GM19438 (cell line): Measurements from ENCODE around the gene RALB.
A peak's percentile ranks its signal among the peaks of the same experiment; 100 is the strongest.

Experiments
- ATAC-seq: cut with Tn5 transposase; IDR thresholded peaks from one replicate; pipeline ENCODE4 v1.9.1; 2021; ENCODE audit warnings: low read depth; ENCODE audit not compliant: unreplicated experiment

RALB gene

DNA sequence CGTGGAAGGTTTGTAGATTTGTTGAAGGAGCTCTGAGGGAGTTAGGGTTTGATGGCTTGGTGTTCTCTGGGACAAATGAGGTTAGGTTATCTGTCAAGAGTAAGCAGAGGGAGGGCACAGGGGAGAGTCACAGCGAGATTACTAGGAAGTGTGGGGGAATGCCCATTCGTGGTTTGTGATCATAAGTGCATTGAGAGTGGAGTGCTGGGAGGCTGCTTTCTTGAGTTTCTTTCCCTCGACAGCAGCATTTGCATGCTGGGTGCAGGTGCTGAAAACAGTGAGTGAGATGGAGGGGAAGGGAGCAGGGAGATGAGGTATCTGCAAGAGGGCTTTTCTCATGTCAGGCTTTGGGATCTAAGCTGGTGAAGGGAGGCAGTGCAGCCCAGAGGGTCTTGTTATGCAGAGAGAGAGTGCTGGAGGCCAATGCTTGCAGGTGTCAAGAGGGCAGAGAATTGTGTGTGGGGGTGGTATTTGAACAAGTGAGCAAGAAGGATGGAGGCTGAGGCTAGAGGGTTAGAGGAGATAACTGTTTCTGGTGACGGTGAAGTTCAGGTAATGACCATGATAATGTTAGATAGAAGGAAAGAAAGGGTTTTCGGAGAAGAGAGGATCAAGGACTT is 8.8 kb downstream of the RALB start:
- peak; percentile 86 for ATAC-seq

- ATAC-seq = no peak
Measured at GRCh38 chr2:120262150-120262549, 9.5 kb downstream of the RALB start.

DNA sequence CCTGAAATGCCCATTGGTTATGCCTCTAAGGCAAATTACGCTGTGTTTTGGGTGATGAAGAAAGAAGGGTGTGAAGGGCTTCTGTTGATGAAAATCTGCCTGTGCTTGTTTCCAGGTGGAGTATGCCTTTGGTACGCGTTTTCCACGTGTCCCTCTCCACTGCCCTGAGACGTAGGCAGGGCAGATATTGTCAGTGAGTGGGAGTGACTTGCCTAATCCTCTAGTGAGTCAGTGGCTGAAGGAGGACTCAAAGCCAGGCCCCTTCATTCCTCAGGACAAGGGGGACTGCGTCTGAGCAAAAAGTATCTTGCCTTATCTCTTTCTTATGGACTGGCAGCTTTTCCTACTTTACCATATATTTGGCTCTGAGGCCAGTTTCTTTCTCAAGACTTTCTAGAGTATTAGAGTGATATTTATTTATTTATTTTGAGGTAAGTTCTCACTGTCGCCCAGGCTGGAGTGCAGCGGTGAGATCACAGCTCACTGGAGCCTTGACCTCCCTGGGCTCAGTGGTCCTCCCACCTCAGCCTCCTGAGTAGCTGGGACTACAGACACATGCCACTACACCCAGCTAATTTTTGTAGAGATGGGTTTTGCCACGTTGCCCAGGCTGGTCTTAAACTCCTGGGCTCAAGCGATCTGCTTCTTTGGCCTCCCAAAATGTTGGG is 10.2 kb downstream of the RALB start:
- no peak for ATAC-seq

GRCh38 chr2:120265006-120265405 is 12.4 kb downstream of the RALB start:
- ATAC-seq = no peak

DNA sequence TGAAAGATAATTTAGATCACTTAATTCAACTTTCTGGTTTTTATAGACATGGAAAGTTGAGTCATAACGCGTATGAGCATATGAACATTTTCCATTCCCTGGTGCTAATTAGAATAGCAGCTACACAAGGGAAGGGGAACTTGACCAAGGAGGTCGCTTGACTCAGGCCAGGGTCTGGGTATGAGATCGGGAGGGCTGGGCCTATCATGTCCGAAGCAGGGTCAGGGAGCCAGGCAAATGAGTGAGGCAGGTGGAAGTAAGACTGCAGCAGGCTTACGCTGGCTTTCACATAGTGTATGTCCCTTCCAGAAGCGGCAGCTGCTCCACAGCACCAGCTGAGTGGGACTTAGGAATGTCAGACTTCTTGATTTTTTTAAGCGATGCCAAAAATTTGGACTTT is 14.7 kb downstream of the RALB start:
- ATAC-seq = no peak

DNA sequence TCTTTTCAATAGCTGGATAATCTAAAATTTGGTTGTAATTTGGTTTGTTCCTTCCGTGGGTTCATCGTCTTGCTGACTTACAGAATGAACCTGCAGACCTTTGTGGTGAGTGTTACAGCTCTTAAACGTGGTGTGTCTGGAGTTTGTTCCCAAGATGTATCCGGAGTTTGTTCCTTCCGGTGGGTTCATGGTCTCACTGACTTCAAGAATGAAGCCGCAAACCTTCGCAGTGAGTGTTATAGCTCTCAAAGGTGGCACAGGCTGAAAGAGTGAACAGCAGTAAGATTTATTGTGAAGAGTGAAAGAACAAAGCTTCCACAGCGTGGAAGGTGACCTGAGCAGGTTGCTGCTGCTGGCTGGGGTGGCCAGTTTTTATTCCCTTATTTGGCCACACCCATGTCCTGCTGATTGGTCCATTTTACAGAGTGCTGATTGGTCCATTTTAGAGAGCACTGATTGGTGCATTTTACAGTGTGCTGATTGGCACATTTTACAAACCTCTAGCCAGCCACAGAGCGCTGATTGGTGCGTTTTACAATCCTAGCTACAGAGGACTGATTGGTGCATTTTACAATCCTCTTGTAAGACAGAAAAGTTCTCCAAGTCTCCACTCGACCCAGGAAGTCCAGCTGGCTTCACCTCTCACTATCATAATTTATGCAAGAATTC is 16.6 kb downstream of the RALB start:
- no peak for ATAC-seq

DNA sequence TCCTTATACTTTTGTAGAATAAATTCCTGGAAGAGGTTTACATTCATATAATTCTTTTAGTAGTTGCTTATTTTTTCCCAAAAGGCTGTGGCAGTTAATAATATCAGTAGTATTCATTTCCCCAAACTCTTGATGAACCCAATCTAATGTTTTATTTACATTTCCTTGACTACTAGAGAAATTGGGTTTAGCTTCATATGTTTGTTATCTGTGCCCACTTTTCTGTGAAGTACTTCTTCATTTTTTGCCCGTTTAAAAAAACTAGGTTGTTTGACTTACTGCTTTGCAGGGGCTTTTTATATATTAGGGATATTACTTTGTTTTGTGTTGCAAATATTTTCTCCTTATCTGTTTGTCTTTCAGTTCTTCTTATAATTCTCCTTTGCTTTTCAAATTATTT is 17.2 kb downstream of the RALB start:
- ATAC-seq = no peak

GRCh38 chr2:120271711-120272379 is 19.2 kb downstream of the RALB start:
- no peak for ATAC-seq

DNA sequence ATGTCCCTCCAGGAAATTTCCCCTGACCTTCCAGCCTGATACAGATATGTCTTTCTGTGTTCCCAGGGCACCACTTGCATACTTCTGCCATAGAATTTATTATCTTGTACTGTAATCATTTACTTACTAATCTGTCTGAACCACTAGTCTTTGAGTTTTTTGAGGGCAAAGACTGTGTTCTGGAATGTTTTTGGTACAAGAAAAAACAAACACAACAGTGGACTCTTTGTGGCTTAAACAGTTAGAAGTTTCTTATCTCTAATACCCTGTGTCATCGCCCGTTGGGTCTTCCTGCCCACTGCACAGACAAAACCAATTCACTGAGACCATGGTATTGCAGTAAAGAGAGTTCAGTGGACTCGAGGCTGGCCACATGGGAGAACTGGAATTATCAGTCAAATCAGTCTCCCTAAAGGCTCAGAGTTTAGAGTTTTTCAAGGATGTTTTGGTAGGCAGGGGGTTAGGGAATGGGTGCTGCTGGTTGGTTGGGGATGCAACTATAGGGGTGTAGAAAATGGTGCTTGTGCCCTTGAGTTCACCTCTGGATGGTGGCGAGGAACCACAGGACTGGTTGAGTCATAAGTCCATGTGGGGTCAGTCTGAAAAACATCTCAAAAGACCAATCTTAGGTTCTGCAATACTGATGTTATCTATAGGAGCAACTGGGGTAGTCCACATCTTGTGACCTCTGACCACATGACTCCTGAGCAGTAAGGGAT is 20.3 kb downstream of the RALB start:
- no peak for ATAC-seq

GRCh38 chr2:120275617-120276400 is 23.2 kb downstream of the RALB start:
- no peak for ATAC-seq

GRCh38 chr2:120277505-120278205 is 25.0 kb downstream of the RALB start:
- no peak for ATAC-seq

- no peak for ATAC-seq
Measured at GRCh38 chr2:120278901-120279300, 26.2 kb downstream of the RALB start.

- ATAC-seq = no peak
Measured at GRCh38 chr2:120279708-120280107, 27.1 kb downstream of the RALB start.

DNA sequence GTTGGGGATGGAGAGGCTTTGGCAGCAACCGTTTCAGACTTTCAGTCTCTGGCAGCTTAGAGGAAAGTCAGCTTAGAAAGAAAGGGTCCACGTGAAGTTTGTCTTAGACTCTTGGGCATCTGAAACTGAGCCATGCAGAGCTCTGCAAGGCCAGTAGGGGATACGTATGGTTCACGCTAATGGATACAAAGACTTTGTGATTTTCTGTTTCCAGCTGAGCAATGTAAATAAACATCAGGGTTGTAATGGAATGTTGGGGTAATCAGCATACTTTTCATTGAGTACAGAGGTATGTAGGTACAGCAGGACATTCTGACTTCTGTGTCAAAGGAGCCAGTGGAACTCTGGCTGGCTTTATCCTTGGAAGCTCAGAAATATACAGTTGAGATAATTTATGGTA is 31.0 kb downstream of the RALB start:
- ATAC-seq = no peak

- ATAC-seq = no peak
Measured at GRCh38 chr2:120285056-120285455, 32.4 kb downstream of the RALB start.

DNA sequence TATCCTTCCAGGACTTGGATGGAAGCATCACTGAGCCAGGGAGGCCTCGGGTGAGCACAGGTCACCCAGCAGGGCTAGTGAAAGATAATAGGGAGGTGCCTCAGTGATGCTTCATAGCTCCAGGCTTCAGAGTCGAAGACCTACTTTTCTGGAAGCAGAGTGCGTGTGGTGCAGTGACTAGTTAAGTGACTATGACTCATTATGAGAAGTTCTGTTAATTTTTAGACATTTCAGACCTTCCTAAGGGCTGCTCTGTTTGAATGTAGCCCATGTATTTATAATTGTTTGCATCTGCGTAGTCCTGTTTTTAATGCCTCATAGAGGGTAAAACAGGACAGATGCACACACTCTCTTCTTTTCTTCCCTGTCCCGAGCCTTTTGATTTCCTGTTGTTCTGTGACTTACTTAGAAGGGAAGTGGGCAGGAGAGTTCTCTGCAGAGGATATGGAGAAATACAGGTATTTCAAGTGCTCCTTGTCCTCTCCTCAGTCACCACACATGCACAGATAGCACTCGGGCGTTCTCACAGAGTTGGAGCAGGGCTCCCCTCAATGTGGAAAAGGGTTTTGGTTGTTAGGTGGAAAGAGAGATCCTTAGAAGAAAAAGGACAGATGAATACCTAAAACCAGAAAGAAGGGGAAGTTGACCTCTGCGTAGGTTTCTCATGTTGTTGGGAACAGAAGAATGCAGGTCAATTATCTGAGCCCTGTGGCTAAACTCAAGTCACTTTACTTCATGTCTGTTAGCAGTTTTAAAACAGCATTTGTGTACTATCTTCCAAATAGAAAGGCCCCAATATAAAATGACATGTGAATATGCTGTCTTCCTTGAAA is 34.7 kb downstream of the RALB start:
- ATAC-seq = peak; percentile 98

DNA sequence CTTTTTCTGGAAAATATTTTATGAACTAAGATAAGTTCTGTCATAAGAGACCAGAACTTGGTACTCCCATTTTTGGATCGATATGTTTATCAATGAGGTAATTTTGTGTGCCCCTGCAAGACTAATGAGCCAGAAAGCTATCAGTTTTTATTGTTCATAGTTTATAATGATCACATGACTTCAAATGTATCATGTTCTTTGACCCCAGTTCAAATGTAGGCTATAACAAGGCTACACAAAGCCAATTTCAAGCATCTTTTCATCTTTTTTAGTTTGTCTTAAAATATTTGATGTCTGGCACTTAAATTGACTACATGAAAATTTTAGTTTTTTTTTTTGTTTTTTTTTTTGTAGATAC is 35.3 kb downstream of the RALB start:
- no peak for ATAC-seq

DNA sequence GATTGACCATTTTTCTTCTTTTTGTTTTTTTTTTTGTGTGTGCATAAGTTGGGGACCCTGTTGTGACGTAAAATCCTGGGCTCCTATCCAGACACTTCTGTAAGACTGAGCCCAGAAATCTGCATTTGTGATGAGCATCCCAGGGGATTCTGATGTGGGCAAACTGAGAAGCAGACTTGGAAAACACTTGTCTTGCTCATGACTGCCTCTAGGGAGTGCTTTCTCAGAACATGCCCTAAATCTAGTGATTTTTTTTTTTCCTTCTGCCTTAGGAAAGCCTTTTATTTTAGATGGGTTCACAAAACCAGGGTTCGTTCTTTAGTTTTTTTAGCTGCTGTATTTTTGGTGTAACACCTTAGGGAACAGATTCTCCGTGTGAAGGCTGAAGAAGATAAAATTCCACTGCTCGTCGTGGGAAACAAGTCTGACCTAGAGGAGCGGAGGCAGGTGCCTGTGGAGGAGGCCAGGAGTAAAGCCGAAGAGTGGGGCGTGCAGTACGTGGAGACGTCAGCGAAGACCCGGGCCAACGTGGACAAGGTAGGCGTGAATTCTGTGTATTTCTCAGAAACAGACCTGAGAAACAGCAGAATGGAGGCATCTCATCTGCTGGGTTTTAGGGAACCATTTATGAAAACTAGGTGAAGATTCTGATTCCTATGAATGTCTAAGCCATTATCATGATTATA is 36.7 kb downstream of the RALB start:
- ATAC-seq = no peak
